HCT116 (cell line): ENCODE data around the gene DNAJC1. TPM values are rescaled to one million over a fixed set of nuclear protein-coding genes. Genes with fewer than 3 reads are reported as not detected.

Source experiments
- ATAC-seq: fragments of 200-7000 bp; cut with Tn5 transposase; 2 replicates; pipeline ENCODE4 v1.9.1; 2020; ENCODE audit warnings: mild to moderate bottlenecking, moderate library complexity
- BruUV-seq: library from RNA; stranded (reverse); fragments of 400-500 nt; replicated peaks from 2 replicates; lab custom pipeline; 2021; lab: Mats Ljungman, UMichigan
- CTCF ChIA-PET: fragments of 300-600 bp; sonication (Branson Sonifier 250); formaldehyde crosslinking; loops from one replicate; lab custom pipeline; 2021; ENCODE audit warnings: antibody characterized with exemption; lab: Charles Lee
- POLR2A ChIA-PET: fragments of 300-600, 350-600 bp; sonication (Branson Sonifier 250); formaldehyde crosslinking; loops from one replicate; lab custom pipeline; 2021; ENCODE audit warnings: antibody characterized with exemption; lab: Charles Lee
- RAD21 ChIA-PET, 2 experiments: fragments of 300-600 bp; sonication (Branson Sonifier 250); formaldehyde crosslinking; loops; one replicate each; lab custom pipeline; 2023; ENCODE audit warnings: low total read pairs in 2 of 2; ENCODE audit not compliant: uncharacterized antibody in 2 of 2, unreplicated experiment in 2 of 2, low non-redundant PET in 1 of 2; lab: Charles Lee
- DNase-seq: peaks from one replicate; pipeline ENCODE4 v3.0.0-alpha.2; 2010; ENCODE audit warnings: low read depth, low spot score
- H2AFZ ChIP-seq: fragments of 200-600 bp; shearing (Covaris generic), sonication (generic); 2 replicates; pipeline ENCODE4 v1.6.1; 2017; ENCODE audit warnings: low read depth, mixed run types, mixed read lengths, antibody characterized with exemption, low read length; ENCODE audit not compliant: poor library complexity, severe bottlenecking
- H3K27ac ChIP-seq: 2 replicates; pipeline ENCODE4 v1.5.1; 2012; ENCODE audit warnings: low read depth, low read length
- H3K27me3 ChIP-seq: fragments of 200-600 bp; sonication (generic); 2 replicates; pipeline ENCODE4 v1.6.1; 2016; ENCODE audit warnings: mixed run types, low read length, mixed read lengths; ENCODE audit not compliant: insufficient read depth
- H3K36me3 ChIP-seq, 2 experiments: fragments of 200-500 bp in 1 of 2; fragments of 200-600 bp in 1 of 2; sonication (Bioruptor generic) in 1 of 2; sonication (generic) in 1 of 2; 2 replicates each; pipeline versions ENCODE4 v1.5.1 to v1.6.1; 2014 to 2016; ENCODE audit warnings: low read length in 2 of 2, inconsistent platforms in 1 of 2, mixed read lengths in 1 of 2, mixed run types in 1 of 2; ENCODE audit not compliant: insufficient read depth in 2 of 2, control insufficient read depth in 1 of 2
- H3K4me1 ChIP-seq, 2 experiments: fragments of 200-600 bp in 1 of 2; sonication (generic) in 1 of 2; 2 replicates each; pipeline versions ENCODE4 v1.5.1 to v1.6.1; 2012 to 2017; ENCODE audit warnings: low read length in 2 of 2, inconsistent platforms in 1 of 2, mild to moderate bottlenecking in 1 of 2, mixed read lengths in 1 of 2, mixed run types in 1 of 2, moderate library complexity in 1 of 2; ENCODE audit not compliant: insufficient read depth in 2 of 2, control insufficient read depth in 1 of 2
- H3K4me2 ChIP-seq: fragments of 200-600 bp; sonication (generic); 2 replicates; pipeline ENCODE4 v1.6.1; 2017; ENCODE audit warnings: mixed run types, low read length, mixed read lengths
- H3K4me3 ChIP-seq, 2 experiments: fragments of 200-600 bp in 1 of 2; sonication (generic) in 1 of 2; replicated peaks in 1 of 2; 2 replicates each; pipeline ENCODE4 v1.5.1; 2011 to 2016; ENCODE audit warnings: low read length in 2 of 2, control low read depth in 1 of 2, low read depth in 1 of 2, mild to moderate bottlenecking in 1 of 2, mixed read lengths in 1 of 2, mixed run types in 1 of 2
- H3K79me2 ChIP-seq: fragments of 200-600 bp; sonication (generic); 2 replicates; pipeline ENCODE4 v1.6.1; 2017; ENCODE audit warnings: mild to moderate bottlenecking, mixed run types, low read length, moderate library complexity, mixed read lengths; ENCODE audit not compliant: insufficient read depth
- H3K9ac ChIP-seq: fragments of 200-600 bp; sonication (generic); 2 replicates; pipeline ENCODE4 v1.6.1; 2016; ENCODE audit warnings: low read length, mixed read lengths
- H3K9me2 ChIP-seq: fragments of 200-600 bp; sonication (generic), shearing (Covaris generic); 2 replicates; pipeline ENCODE4 v1.6.1; 2017; ENCODE audit warnings: mixed run types, mild to moderate bottlenecking, moderate library complexity; ENCODE audit not compliant: insufficient read depth
- H3K9me3 ChIP-seq, 2 experiments: fragments of 200-500 bp in 1 of 2; fragments of 200-600 bp in 1 of 2; sonication (Bioruptor generic) in 1 of 2; sonication (generic) in 1 of 2; 2 replicates each; pipeline ENCODE4 v1.6.1; 2014 to 2017; ENCODE audit warnings: low read length in 2 of 2, mixed read lengths in 2 of 2, inconsistent platforms in 1 of 2, low read depth in 1 of 2, mild to moderate bottlenecking in 1 of 2, mixed run types in 1 of 2, moderate library complexity in 1 of 2; ENCODE audit not compliant: control insufficient read depth in 1 of 2, insufficient read depth in 1 of 2
- H4K20me1 ChIP-seq: fragments of 200-600 bp; sonication (generic), shearing (Covaris generic); 2 replicates; pipeline ENCODE4 v1.6.1; 2017; ENCODE audit warnings: mixed run types, mild to moderate bottlenecking, moderate library complexity; ENCODE audit not compliant: insufficient read depth
- ATF3 ChIP-seq: IDR thresholded peaks from 2 replicates; pipeline ENCODE4 v1.6.1; 2012
- CBX3 ChIP-seq: IDR thresholded peaks from 2 replicates; pipeline ENCODE4 v1.6.1; 2012; ENCODE audit warnings: low read depth
- CEBPB ChIP-seq: IDR thresholded peaks from 2 replicates; pipeline ENCODE4 v1.6.1; 2012; ENCODE audit warnings: low read depth
- CTCF ChIP-seq, 3 experiments: fragments of 200-600 bp in 1 of 3; sonication (generic) in 1 of 3; IDR thresholded peaks in 2 of 3; conservative IDR thresholded peaks in 1 of 3; 2 replicates each; pipeline ENCODE4 v1.5.1; 2012 to 2017; ENCODE audit warnings: low read depth in 2 of 3, low read length in 2 of 3, antibody characterized with exemption in 1 of 3, borderline replicate concordance in 1 of 3, control low read depth in 1 of 3, mild to moderate bottlenecking in 1 of 3, mixed read lengths in 1 of 3, mixed run types in 1 of 3, moderate library complexity in 1 of 3; ENCODE audit not compliant: insufficient read depth in 1 of 3
- ELF1 ChIP-seq: IDR thresholded peaks from 2 replicates; pipeline ENCODE4 v1.6.1; 2012; ENCODE audit warnings: low read depth, borderline replicate concordance
- EZH2 ChIP-seq: fragments of 200-600 bp; sonication (generic); IDR thresholded peaks from 2 replicates; pipeline ENCODE4 v1.6.1; 2017; ENCODE audit warnings: antibody characterized with exemption, mixed run types
- JUND ChIP-seq: IDR thresholded peaks from 2 replicates; pipeline ENCODE4 v1.6.1; 2012
- POLR2A ChIP-seq: IDR thresholded peaks from 2 replicates; pipeline ENCODE4 v1.7.0; 2011; ENCODE audit warnings: borderline replicate concordance; ENCODE audit not compliant: insufficient read depth, insufficient read length; ENCODE audit errors: extremely low read depth
- REST ChIP-seq: IDR thresholded peaks from 2 replicates; pipeline ENCODE4 v1.6.1; 2012; ENCODE audit warnings: low read depth
- SP1 ChIP-seq: IDR thresholded peaks from 2 replicates; pipeline ENCODE4 v1.6.1; 2012; ENCODE audit warnings: low read depth
- TCF7L2 ChIP-seq: IDR thresholded peaks from 2 replicates; pipeline ENCODE4 v1.7.0; 2011; ENCODE audit warnings: borderline replicate concordance, inconsistent platforms; ENCODE audit not compliant: insufficient read depth, insufficient read length; ENCODE audit errors: extremely low read depth
- ZFX ChIP-seq: fragments of 450-650 bp; IDR thresholded peaks from 2 replicates; pipeline ENCODE4 v1.6.1; 2017
- intact Hi-C: fragments of 100-400 bp; cut with micrococcal nuclease; formaldehyde crosslinking; loops from 2 replicates; pipeline ENCODE4 v1.10.0; 2022
- total RNA-seq: library from RNA; stranded (reverse); gene quantifications from one replicate; pipeline ENCODE4 v1.2.1, GENCODE V29; 2021; ENCODE audit not compliant: unreplicated experiment

DNAJC1 gene
- total RNA-seq, 1 experiment from 2014 or later = 17.9 TPM

- Histone ChIP-seq H3K36me3 (no peaks in the 10 kb centered on the region), H4K20me1 (no peaks in the 10 kb centered on the region), H3K4me1 (peaks cover 0 to 8% of the 10 kb centered on the region in 2 experiments; a peak in 2 of 4 replicates), H3K9ac (no peak overlapping the region), H3K9me2 (no peaks in the 10 kb centered on the region), H3K4me2 (no peak overlapping the region), H3K9me3 (no peaks in the 10 kb centered on the region), H3K4me3 (no peak overlapping the region), H2AFZ (no peak overlapping the region), H3K27me3 (no peaks in the 10 kb centered on the region), H3K27ac (no peak overlapping the region), H3K79me2 (peaks cover 45% of the 10 kb centered on the region)
- intact Hi-C loops = no loop called here
- ChIA-PET RAD21 (no interaction called here), POLR2A (no interaction called here), CTCF (no interaction called here)
- no peak for DNase-seq
- ATAC-seq = no peak
- TF ChIP-seq JUND (no peak), ATF3 (no peak), POLR2A (no peak), CTCF (IDR thresholded peaks at IDR 0.05 in 2 of 3, conservative IDR thresholded peaks at IDR 0.05 in 1 of 3; ENCODE audit: borderline replicate concordance in 1 of 3, insufficient read depth in 1 of 3, low read depth in 2 of 3, low read length in 2 of 3) (no peak), ELF1 (no peak), CEBPB (no peak), EZH2 (no peak), TCF7L2 (no peak), ZFX (no peak), REST (no peak), CBX3 (no peak), SP1 (no peak)
- no TSS peak for BruUV-seq
Measured at GRCh38 chr10:21980691-21981090, 22.8 kb downstream of the DNAJC1 start.
